Breast epithelium (tissue), 4 donors: Measurements from ENCODE around the gene MRPL44. TPM values are rescaled to one million over a fixed set of nuclear protein-coding genes. Genes with fewer than 3 reads are reported as not detected.

Experiments
- DNase-seq, 2 donors: peaks; one replicate each; pipeline ENCODE4 v3.0.0-alpha.2; 2019; ENCODE audit warnings: low spot score in 2 of 2
- H3K27ac ChIP-seq, 2 donors: fragments of 200-600 bp; sonication (generic) in 1 of 2; one replicate each; pipeline ENCODE4 v1.5.1; 2016 to 2019; ENCODE audit warnings: mild to moderate bottlenecking in 1 of 2
- H3K27me3 ChIP-seq, 2 donors: fragments of 200-600 bp; sonication (generic) in 1 of 2; one replicate each; pipeline versions ENCODE4 v1.5.1 to v1.6.0; 2017 to 2019; ENCODE audit warnings: control low read depth in 1 of 2, mild to moderate bottlenecking in 1 of 2
- H3K36me3 ChIP-seq: fragments of 200-600 bp; one replicate; pipeline ENCODE4 v1.5.1; 2019
- H3K4me1 ChIP-seq, 2 donors: fragments of 200-600 bp; sonication (generic); one replicate each; pipeline ENCODE4 v1.5.1; 2016 to 2019; ENCODE audit warnings: control low read depth in 1 of 2
- H3K4me3 ChIP-seq, 3 donors: fragments of 200-600 bp; sonication (generic); 1 replicate in 2 of 3; 2 replicates in 1 of 3; pipeline ENCODE4 v1.5.1; 2016 to 2019; ENCODE audit warnings: mild to moderate bottlenecking in 3 of 3, moderate library complexity in 2 of 3
- H3K9me3 ChIP-seq, 2 donors: fragments of 200-600 bp; sonication (generic) in 1 of 2; one replicate each; pipeline ENCODE4 v1.5.1; 2016 to 2019; ENCODE audit warnings: control low read depth in 1 of 2
- POLR2A ChIP-seq: fragments of 450-650 bp; IDR thresholded peaks from one replicate; pipeline ENCODE4 v1.6.1; 2016; ENCODE audit warnings: antibody characterized with exemption, mild to moderate bottlenecking, moderate library complexity
- POLR2AphosphoS5 ChIP-seq, 3 donors: sonication (generic); formaldehyde crosslinking; IDR thresholded peaks; one replicate each; pipeline ENCODE4 v1.6.1; 2017; ENCODE audit warnings: antibody characterized with exemption in 3 of 3
- intact Hi-C: fragments of 100-400 bp; cut with DNase I; formaldehyde crosslinking; loops from one replicate; pipeline ENCODE4 v1.15.1; 2023; ENCODE audit warnings: low total_unique reads
- total RNA-seq, 3 donors: library from RNA; depleted of rRNA; stranded (reverse); fragments of >200 nt; gene quantifications; one replicate each; pipeline ENCODE4 v1.1.0, GENCODE V29; 2016
- TF ChIP-seq, protein P1 (sequence below), 3 donors: fragments of 450-650 bp; IDR thresholded peaks; one replicate each; pipeline ENCODE4 v1.5.1; 2016 to 2017; ENCODE audit warnings: antibody characterized with exemption in 3 of 3, mild to moderate bottlenecking in 3 of 3, moderate library complexity in 3 of 3

MRPL44 gene
- total RNA-seq, 3 donors from 2014 or later = 22.4 to 27.4 (median 24.3) TPM

DNA sequence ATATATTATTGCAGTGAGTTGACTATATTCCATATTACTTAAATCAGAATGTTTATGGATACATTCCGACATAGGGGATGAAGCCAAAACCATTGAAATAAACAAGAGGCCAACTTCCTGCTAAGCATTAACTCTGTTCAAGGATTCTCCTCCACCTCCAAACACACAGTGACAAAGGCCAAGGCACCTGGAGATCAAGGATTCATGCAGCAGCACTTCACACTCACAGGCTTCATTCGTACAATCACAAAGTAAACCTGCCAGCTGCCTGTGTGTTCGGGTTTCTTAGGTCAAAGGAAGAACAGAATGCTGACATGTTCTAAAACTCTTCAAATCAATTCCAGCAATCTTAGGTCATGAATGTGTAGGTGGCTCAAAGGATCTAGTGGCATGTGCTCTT, 35.0 kb upstream of the MRPL44 start:
- H3K4me1 ChIP-seq = no peaks in the 10 kb centered on the region
- H3K27ac ChIP-seq = no peak overlapping the region
- DNase-seq = no peak
- no peaks in the 10 kb centered on the region for H3K36me3 ChIP-seq
- no peak overlapping the region for H3K4me3 ChIP-seq
- TF ChIP-seq, protein P1, sequence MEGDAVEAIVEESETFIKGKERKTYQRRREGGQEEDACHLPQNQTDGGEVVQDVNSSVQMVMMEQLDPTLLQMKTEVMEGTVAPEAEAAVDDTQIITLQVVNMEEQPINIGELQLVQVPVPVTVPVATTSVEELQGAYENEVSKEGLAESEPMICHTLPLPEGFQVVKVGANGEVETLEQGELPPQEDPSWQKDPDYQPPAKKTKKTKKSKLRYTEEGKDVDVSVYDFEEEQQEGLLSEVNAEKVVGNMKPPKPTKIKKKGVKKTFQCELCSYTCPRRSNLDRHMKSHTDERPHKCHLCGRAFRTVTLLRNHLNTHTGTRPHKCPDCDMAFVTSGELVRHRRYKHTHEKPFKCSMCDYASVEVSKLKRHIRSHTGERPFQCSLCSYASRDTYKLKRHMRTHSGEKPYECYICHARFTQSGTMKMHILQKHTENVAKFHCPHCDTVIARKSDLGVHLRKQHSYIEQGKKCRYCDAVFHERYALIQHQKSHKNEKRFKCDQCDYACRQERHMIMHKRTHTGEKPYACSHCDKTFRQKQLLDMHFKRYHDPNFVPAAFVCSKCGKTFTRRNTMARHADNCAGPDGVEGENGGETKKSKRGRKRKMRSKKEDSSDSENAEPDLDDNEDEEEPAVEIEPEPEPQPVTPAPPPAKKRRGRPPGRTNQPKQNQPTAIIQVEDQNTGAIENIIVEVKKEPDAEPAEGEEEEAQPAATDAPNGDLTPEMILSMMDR (IDR thresholded peaks at IDR 0.05) = no peak
- no peak for TF ChIP-seq POLR2AphosphoS5 (IDR thresholded peaks at IDR 0.05)
- TF ChIP-seq POLR2A = no peak
- peaks cover 5 to 6% of the 10 kb centered on the region in 2 donors for H3K9me3 ChIP-seq
- H3K27me3 ChIP-seq = no peaks in the 10 kb centered on the region
- intact Hi-C loops = no loop called here

DNA sequence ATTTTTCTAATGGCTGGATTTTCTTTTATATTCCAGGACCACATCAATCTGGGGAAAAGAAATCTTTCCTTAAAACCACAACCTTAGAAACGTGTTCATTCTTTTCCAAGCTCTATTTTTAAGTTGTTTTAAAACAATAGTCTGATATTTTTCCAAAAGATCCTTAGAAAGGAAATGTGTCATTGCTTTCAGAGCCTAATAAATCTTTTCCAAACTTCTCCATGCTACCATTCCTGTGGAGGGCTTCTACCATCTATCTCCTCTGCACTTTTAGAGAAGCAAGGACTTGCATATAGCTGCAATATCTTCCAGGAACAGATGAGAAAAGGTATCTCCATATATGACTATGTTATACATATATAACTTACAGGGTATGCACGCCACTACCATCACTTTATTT, 33.3 kb upstream of the MRPL44 start:
- peaks cover 5 to 6% of the 10 kb centered on the region in 2 donors for H3K9me3 ChIP-seq
- no peak overlapping the region for H3K27ac ChIP-seq
- no peaks in the 10 kb centered on the region for H3K27me3 ChIP-seq
- no peak overlapping the region for H3K4me3 ChIP-seq
- no peak for DNase-seq
- peaks cover 0 to 4% of the 10 kb centered on the region in 2 donors for H3K4me1 ChIP-seq
- no peaks in the 10 kb centered on the region for H3K36me3 ChIP-seq
- no peak for TF ChIP-seq POLR2A
- no peak for TF ChIP-seq POLR2AphosphoS5 (IDR thresholded peaks at IDR 0.05)
- TF ChIP-seq, protein P1 (IDR thresholded peaks at IDR 0.05) = no peak
- intact Hi-C loops = no loop called here

- Histone ChIP-seq H3K36me3 (no peaks in the 10 kb centered on the region), H3K27ac (no peak overlapping the region), H3K27me3 (no peaks in the 10 kb centered on the region), H3K9me3 (peaks cover 5 to 6% of the 10 kb centered on the region in 2 donors), H3K4me1 (peaks cover 0 to 4% of the 10 kb centered on the region in 2 donors), H3K4me3 (no peak overlapping the region)
- intact Hi-C loops = no loop called here
- no peak for DNase-seq
- TF ChIP-seq POLR2AphosphoS5 (IDR thresholded peaks at IDR 0.05) = no peak
- no peak for TF ChIP-seq POLR2A
- TF ChIP-seq, protein P1 (IDR thresholded peaks at IDR 0.05) = no peak
These were observed 32.2 kb upstream of the MRPL44 start for GRCh38 chr2:223925106-223925505.

- TF ChIP-seq, protein P1 (IDR thresholded peaks at IDR 0.05) = no peak
- TF ChIP-seq POLR2A (no peak), POLR2AphosphoS5 (IDR thresholded peaks at IDR 0.05) (no peak)
- intact Hi-C loops = no loop called here
- peaks cover 0 to 4% of the 10 kb centered on the region in 2 donors for H3K4me1 ChIP-seq
These were observed 28.9 kb upstream of the MRPL44 start for GRCh38 chr2:223928113-223929006.

DNA sequence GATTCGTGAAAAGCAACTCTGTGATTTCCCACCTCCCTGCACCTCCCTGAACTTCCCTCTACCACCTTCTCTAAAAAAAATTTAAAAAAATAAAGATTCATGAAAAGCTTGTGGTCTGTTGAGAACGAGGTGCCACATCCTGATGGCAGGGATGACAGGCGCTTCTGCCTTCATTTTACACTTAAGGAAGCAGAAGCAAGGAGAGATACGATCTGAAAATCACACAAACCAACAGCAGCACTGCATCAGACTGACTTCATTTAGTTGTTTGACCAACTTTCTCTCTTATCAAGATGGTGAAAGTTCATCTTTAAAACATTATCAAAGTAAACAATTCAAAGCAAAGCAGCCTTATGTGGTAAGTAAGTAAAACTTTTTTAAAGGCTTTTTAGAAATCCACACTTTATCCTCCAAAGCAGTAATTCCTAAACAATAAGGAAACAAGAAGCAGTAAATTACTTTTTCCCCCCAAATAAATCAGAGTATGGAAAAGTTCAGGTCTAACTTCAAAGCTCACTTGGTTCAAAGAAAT, 27.6 kb upstream of the MRPL44 start:
- peak overlapping the region in 1 of 2 donors; percentile 16 for H3K27ac ChIP-seq
- intact Hi-C loops = no loop called here
- H3K4me3 ChIP-seq = no peak overlapping the region
- H3K27me3 ChIP-seq = no peaks in the 10 kb centered on the region
- TF ChIP-seq, protein P1 (IDR thresholded peaks at IDR 0.05) = no peak
- TF ChIP-seq POLR2A = no peak
- no peak for TF ChIP-seq POLR2AphosphoS5 (IDR thresholded peaks at IDR 0.05)
- H3K9me3 ChIP-seq = peaks cover 5 to 6% of the 10 kb centered on the region in 2 donors
- H3K4me1 ChIP-seq = peaks cover 0 to 4% of the 10 kb centered on the region in 2 donors
- no peak for DNase-seq
- no peaks in the 10 kb centered on the region for H3K36me3 ChIP-seq

More at GRCh38 chr2:223928113-223929006, 28.9 kb upstream of the MRPL44 start:
- no peak for DNase-seq
- H3K27me3 ChIP-seq = no peaks in the 10 kb centered on the region
- H3K27ac ChIP-seq = no peak overlapping the region
- H3K36me3 ChIP-seq = no peaks in the 10 kb centered on the region
- peaks cover 5 to 6% of the 10 kb centered on the region in 2 donors for H3K9me3 ChIP-seq
- H3K4me3 ChIP-seq = no peak overlapping the region
